GM12801 (cell line): ENCODE measurements around the gene WWTR1.

ENCODE experiments used
- CTCF ChIP-seq: IDR thresholded peaks from one replicate; pipeline ENCODE4 v1.5.1; 2011; ENCODE audit warnings: control low read depth; ENCODE audit not compliant: insufficient read length; ENCODE audit errors: extremely low read depth

WWTR1 gene

DNA sequence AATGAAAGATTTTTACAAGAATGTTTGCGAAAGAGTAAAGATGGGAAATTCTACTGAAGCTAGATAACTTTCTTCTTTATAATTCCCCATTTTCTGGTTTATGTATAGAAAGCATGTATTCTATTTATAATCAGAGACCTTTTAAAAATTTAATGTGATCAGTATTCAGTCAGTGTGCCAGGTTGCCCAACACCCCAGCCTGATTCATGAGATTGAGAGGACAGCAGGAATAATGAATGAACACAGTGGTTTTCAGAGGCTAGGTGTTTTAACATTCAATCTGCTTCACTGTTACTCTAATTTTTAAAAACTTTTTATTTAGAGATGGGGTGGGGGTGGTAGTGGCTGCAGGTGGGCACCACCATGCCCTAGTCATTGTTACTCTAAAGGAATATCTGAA lies 4.7 kb downstream of the WWTR1 start:
- TF ChIP-seq CTCF: no peak

- TF ChIP-seq CTCF: no peak
These were observed 7.0 kb downstream of the WWTR1 start for GRCh38 chr3:149650828-149651227.

DNA sequence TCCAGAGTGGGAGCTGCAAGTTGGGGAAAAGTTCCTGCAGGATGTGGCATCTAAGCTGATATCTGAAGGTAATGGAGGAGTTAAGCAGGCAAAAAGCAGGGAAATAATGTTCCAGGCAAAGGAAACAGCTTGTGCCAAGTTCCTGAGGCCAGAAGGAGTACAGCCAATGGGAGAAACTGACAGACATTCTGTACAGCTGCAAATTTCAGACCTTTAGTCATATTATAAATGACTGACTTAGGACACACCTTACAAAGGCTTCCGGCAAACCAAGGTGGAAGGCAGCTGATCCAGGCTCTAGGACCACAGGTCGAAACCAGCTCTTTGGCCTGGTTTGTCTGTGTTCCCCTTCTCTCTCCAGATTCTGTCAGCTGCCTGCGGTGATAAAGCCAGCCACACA lies 9.3 kb downstream of the WWTR1 start:
- no peak for TF ChIP-seq CTCF

GRCh38 chr3:149647812-149648211 lies 10.0 kb downstream of the WWTR1 start:
- no peak for TF ChIP-seq CTCF

DNA sequence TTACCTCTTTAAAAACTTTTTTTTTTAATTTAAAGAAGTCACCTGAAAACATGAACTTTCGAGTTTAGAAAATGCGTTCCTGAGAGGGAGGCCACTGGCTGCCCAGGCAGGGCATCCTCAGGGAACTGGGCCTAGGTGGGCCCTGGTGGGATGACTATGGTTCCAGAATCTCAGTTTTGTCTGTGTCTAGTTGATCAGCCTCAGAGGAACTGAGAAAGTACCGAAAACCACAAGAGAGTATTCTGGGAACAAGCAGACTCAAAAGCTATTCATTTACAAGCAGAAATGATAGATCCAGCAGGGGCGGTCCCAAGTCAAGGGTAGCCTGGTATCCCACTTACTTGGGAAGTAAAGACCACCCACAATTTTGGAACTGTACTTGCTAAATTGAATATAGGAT lies 10.5 kb downstream of the WWTR1 start:
- no peak for TF ChIP-seq CTCF

DNA sequence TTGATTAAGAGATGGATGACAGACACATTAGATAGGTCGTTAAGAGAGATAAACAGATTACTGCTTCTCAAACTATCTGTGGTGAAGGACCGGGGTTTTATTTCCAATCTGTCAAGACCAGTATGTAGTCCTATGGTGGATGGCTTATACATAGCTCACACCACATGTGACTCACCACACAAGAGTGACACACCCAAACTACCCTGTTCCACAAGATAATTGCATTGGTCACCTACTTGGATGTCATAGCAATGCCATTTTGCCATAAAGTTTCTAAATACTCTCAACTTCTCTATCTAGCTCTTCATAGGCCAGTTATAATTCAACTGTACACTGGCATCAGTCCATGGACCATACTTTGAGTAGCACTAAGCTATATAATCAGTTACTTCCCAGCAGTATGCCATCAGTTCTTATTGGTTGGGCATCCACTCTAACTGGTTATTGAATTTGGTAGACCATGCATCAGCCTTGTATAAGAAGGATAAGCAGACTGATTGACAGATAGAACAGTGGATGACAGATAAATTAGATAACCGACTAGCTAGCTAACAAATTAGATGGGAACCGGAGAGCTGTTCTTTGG lies 11.6 kb downstream of the WWTR1 start:
- no peak for TF ChIP-seq CTCF

DNA sequence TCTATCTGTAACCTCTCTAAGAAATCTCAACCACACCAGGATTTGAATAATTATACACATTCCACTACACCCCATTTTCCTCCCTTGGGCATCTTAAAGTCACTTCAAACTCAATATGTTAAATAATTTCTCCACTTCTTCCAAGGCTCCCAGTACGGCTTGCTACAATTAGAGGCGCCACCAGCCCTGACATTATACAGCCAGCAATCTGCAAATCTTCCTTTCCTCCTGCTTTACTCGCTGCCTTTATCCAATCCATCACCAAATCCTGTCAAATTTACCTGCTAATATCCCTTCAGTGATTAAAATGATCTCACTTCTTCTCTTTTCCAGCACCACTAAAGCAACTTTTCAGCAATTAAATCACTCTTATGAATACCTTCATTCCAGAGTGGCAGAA lies 13.9 kb downstream of the WWTR1 start:
- TF ChIP-seq CTCF: no peak

GRCh38 chr3:149643482-149643798 lies 14.4 kb downstream of the WWTR1 start:
- no peak for TF ChIP-seq CTCF
